ENCODE data around the gene MOCS3. TPM values are rescaled to one million over a fixed set of nuclear protein-coding genes. Genes with fewer than 3 reads are reported as not detected.

The MOCS3 gene
- total RNA-seq, 1 donor from 2014 or later = 3.2 TPM

GRCh38 chr20:50920997-50921396, 37.6 kb upstream of the MOCS3 start:
- Histone ChIP-seq H3K9me3 (no peaks in the 10 kb centered on the region), H3K4me3 (no peak overlapping the region), H3K27me3 (no peaks in the 10 kb centered on the region), H3K27ac (no peak overlapping the region), H3K36me3 (peaks cover 0 to 5% of the 10 kb centered on the region in 2 donors), H3K4me1 (peaks cover 100% of the 10 kb centered on the region)
- intact Hi-C loops (cut with DNase I) = no loop called here
- no peak for DNase-seq (ENCODE audit: extremely low spot score in 2 of 2)
- TF ChIP-seq, protein P1, sequence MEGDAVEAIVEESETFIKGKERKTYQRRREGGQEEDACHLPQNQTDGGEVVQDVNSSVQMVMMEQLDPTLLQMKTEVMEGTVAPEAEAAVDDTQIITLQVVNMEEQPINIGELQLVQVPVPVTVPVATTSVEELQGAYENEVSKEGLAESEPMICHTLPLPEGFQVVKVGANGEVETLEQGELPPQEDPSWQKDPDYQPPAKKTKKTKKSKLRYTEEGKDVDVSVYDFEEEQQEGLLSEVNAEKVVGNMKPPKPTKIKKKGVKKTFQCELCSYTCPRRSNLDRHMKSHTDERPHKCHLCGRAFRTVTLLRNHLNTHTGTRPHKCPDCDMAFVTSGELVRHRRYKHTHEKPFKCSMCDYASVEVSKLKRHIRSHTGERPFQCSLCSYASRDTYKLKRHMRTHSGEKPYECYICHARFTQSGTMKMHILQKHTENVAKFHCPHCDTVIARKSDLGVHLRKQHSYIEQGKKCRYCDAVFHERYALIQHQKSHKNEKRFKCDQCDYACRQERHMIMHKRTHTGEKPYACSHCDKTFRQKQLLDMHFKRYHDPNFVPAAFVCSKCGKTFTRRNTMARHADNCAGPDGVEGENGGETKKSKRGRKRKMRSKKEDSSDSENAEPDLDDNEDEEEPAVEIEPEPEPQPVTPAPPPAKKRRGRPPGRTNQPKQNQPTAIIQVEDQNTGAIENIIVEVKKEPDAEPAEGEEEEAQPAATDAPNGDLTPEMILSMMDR (IDR thresholded peaks at IDR 0.05) = no peak
- no peak for TF ChIP-seq POLR2A (IDR thresholded peaks at IDR 0.05)

DNA sequence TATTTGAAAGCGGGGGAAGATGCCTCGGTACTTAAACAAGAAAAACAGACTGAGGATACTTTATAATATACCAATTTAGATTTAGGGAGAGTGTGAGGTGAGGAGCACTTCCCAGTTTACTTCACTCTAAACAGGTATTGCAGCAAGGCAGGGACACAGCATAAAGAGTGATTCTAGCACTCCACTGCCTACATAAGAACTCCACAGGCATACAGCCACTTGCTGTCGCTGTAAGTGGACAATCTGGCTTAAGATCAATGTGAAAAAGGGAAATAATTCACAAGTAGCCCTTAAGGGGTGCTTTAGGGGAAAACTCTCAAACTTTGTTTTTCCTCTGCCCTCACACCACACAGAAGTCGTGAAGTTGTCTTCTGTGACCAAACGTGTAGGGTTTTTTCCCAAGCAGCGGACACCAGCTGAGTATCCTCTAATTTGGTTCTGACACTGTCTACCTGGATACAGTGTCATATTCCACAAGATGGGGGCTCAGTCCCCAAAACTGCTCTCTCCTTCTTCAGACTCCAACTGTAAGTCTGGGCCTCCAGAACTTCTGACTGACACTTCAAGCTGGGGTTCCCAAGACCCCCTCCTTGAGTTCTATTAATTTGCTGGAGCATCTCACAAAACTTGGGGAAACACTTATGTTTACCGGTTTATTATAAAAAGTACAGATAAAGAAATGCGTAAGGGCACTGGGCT, 36.7 kb upstream of the MOCS3 start:
- H3K4me3 ChIP-seq = no peak overlapping the region
- no peak for TF ChIP-seq POLR2A (IDR thresholded peaks at IDR 0.05)
- TF ChIP-seq, protein P1 (IDR thresholded peaks at IDR 0.05) = no peak
- no peaks in the 10 kb centered on the region for H3K9me3 ChIP-seq
- no peak overlapping the region for H3K27ac ChIP-seq
- H3K4me1 ChIP-seq = peaks cover 100% of the 10 kb centered on the region
- DNase-seq (ENCODE audit: extremely low spot score in 2 of 2) = no peak
- H3K27me3 ChIP-seq = no peaks in the 10 kb centered on the region
- peaks cover 0 to 5% of the 10 kb centered on the region in 2 donors for H3K36me3 ChIP-seq
- intact Hi-C loops (cut with DNase I) = no loop called here

DNA sequence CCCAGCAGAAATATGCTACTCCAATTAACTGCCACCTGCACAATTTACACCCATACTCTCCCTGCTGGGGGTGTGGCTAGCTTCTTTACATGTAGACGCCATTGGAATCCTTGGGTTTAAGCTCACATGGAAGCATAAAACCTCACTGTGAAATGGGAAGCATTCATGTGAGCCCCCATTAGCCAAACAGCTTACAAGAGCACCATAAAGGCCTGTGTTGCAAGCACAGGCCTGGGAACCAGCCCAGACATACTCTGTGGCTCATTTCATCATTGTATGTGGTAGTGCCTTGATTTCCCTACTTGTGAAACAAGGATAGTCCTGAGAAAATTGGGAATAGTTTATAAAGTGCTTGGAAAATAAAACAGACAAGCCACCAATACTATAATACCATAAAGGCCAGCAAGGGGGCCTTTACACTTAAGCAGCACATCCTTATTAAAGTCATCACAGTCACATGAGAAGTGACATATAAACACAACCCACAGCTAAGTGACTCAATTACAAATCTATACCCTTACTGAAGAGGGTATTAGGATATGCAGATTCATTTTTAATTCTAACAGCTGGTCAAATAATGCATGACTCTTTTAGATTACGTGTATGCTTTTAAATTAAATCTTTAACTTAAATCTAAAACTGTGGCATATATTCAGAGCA, 34.2 kb upstream of the MOCS3 start:
- intact Hi-C loops (cut with DNase I) = no loop called here
- Histone ChIP-seq H3K27ac (no peak overlapping the region), H3K4me3 (no peak overlapping the region), H3K36me3 (peaks cover 0 to 5% of the 10 kb centered on the region in 2 donors), H3K4me1 (peaks cover 98% of the 10 kb centered on the region), H3K27me3 (no peaks in the 10 kb centered on the region), H3K9me3 (no peaks in the 10 kb centered on the region)
- TF ChIP-seq POLR2AphosphoS5 (IDR thresholded peaks at IDR 0.05; ENCODE audit: insufficient read depth in 1 of 2, low read depth in 1 of 2) (no peak), POLR2A (IDR thresholded peaks at IDR 0.05) (no peak)
- TF ChIP-seq, protein P1 (IDR thresholded peaks at IDR 0.05) = no peak
- no peak for DNase-seq (ENCODE audit: extremely low spot score in 2 of 2)

DNA sequence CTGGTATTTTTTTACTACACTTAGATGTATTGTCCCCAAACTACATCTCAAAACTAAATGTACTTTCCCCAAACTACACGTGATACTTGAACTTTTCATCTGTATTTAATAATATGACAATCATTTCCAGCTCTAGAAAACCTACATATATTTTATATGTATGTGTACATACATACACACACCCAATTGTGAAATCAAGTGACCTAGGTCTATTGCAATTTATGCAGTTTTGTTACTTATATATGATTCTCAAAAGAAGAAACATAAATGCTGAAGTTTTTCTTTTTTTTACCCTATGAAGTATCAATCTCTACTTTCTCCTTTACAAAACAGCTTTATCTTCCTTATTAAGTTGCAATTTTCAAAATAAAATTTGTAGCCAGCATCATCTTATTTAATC, 32.1 kb upstream of the MOCS3 start:
- TF ChIP-seq POLR2A (IDR thresholded peaks at IDR 0.05) (no peak), POLR2AphosphoS5 (IDR thresholded peaks at IDR 0.05; ENCODE audit: insufficient read depth in 1 of 2, low read depth in 1 of 2) (no peak)
- TF ChIP-seq, protein P1 (IDR thresholded peaks at IDR 0.05) = no peak
- Histone ChIP-seq H3K4me3 (no peak overlapping the region), H3K4me1 (peaks cover 86% of the 10 kb centered on the region), H3K36me3 (peaks cover 0 to 5% of the 10 kb centered on the region in 2 donors), H3K27ac (no peak overlapping the region), H3K27me3 (no peaks in the 10 kb centered on the region), H3K9me3 (no peaks in the 10 kb centered on the region)
- intact Hi-C loops (cut with DNase I) = loop anchor here (5.0 kb wide), 1 partner anchor 109 kb away; no protein-coding TSS in a partner anchor
- DNase-seq (ENCODE audit: extremely low spot score in 2 of 2) = no peak

DNA sequence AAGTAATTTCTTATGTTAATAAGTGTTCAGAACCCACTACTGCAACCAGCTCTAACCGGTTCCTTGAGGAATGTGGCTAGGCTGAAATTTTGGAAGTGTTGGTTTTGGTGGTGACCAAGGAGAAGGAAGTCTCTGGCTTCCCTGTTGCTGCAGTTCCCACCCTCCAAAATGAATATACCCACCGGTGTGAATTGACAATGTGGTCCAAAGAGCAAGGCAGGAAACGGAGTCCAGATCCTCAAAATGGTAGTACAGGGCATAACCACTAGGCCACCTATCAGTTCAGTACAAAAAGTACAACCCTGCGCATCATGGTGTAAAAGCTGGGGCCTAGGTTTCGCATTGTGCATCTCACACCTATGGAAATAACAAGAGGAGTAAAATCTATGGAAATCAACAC, 30.1 kb upstream of the MOCS3 start:
- TF ChIP-seq POLR2AphosphoS5 (IDR thresholded peaks at IDR 0.05; ENCODE audit: insufficient read depth in 1 of 2, low read depth in 1 of 2) = no peak
- TF ChIP-seq POLR2A (IDR thresholded peaks at IDR 0.05) = no peak
- TF ChIP-seq, protein P1 (IDR thresholded peaks at IDR 0.05) = peak in 1 of 3 experiments; percentile 12
- Histone ChIP-seq H3K27me3 (no peaks in the 10 kb centered on the region), H3K9me3 (no peaks in the 10 kb centered on the region), H3K27ac (no peak overlapping the region), H3K36me3 (peaks cover 0 to 4% of the 10 kb centered on the region in 2 donors), H3K4me1 (peaks cover 75% of the 10 kb centered on the region), H3K4me3 (peak overlapping the region in 1 of 2 donors; percentile 97)
- intact Hi-C loops (cut with DNase I) = loop anchor here (5.0 kb wide), 1 partner anchor 111 kb away; no protein-coding TSS in a partner anchor
- no peak for DNase-seq (ENCODE audit: extremely low spot score in 2 of 2)
